ENCODE results near the gene STX17.

Gene STX17

DNA sequence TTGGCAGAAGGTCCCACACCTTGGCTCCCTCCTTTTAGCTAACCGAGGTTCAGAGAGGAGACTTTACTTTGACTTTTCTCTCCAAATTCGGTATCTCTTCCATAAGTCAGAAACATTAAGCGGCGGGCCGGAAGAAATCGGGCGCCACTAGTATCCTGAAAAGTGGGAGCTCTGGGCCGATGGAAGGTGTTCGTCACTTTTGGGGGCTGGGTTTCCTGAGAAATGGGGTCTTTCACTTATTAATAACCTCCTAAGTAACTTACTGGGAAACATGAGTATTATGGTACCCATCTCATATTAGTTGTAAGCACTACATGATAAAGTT, 716 bp downstream of the STX17 start:
- TF ChIP-seq OSR1 (CRISPR knock-in tag; IDR thresholded peaks at IDR 0.05) (no peak), CSDC2 (CRISPR knock-in tag; IDR thresholded peaks at IDR 0.05) (no peak), ZC3H10 (CRISPR knock-in tag; IDR thresholded peaks at IDR 0.05) (no peak), RARB (CRISPR knock-in tag; IDR thresholded peaks at IDR 0.05) (no peak), ZNF70 (CRISPR knock-in tag; IDR thresholded peaks at IDR 0.05) (no peak), TOX (CRISPR knock-in tag; IDR thresholded peaks at IDR 0.05; ENCODE audit: borderline replicate concordance) (no peak), ISL1 (CRISPR knock-in tag; IDR thresholded peaks at IDR 0.05) (no peak), ZNF565 (CRISPR knock-in tag; conservative IDR thresholded peaks at IDR 0.05; ENCODE audit: low read depth) (no peak), TCF4 (CRISPR knock-in tag; IDR thresholded peaks at IDR 0.05; ENCODE audit: borderline replicate concordance) (no peak)
- TF ChIP-seq, protein P1, sequence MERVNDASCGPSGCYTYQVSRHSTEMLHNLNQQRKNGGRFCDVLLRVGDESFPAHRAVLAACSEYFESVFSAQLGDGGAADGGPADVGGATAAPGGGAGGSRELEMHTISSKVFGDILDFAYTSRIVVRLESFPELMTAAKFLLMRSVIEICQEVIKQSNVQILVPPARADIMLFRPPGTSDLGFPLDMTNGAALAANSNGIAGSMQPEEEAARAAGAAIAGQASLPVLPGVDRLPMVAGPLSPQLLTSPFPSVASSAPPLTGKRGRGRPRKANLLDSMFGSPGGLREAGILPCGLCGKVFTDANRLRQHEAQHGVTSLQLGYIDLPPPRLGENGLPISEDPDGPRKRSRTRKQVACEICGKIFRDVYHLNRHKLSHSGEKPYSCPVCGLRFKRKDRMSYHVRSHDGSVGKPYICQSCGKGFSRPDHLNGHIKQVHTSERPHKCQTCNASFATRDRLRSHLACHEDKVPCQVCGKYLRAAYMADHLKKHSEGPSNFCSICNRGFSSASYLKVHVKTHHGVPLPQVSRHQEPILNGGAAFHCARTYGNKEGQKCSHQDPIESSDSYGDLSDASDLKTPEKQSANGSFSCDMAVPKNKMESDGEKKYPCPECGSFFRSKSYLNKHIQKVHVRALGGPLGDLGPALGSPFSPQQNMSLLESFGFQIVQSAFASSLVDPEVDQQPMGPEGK (CRISPR knock-in tag; IDR thresholded peaks at IDR 0.05; ENCODE audit: borderline replicate concordance): no peak
- TF ChIP-seq, protein P2, sequence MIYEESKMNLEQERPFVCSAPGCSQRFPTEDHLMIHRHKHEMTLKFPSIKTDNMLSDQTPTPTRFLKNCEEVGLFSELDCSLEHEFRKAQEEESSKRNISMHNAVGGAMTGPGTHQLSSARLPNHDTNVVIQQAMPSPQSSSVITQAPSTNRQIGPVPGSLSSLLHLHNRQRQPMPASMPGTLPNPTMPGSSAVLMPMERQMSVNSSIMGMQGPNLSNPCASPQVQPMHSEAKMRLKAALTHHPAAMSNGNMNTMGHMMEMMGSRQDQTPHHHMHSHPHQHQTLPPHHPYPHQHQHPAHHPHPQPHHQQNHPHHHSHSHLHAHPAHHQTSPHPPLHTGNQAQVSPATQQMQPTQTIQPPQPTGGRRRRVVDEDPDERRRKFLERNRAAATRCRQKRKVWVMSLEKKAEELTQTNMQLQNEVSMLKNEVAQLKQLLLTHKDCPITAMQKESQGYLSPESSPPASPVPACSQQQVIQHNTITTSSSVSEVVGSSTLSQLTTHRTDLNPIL (CRISPR knock-in tag; IDR thresholded peaks at IDR 0.05; ENCODE audit: low read depth): no peak
- ATAC-seq: peak; percentile 28; the same call in 2 of the 3 replicates

GRCh38 chr9:99911600-99911999, 5.1 kb downstream of the STX17 start:
- no peak for TF ChIP-seq PPARA (CRISPR knock-in tag; IDR thresholded peaks at IDR 0.05; ENCODE audit: borderline replicate concordance)
- no peak for TF ChIP-seq ZFP30 (CRISPR knock-in tag; IDR thresholded peaks at IDR 0.05)
- TF ChIP-seq, protein P2 (CRISPR knock-in tag; IDR thresholded peaks at IDR 0.05; ENCODE audit: low read depth): no peak
- no peak for TF ChIP-seq RARB (CRISPR knock-in tag; IDR thresholded peaks at IDR 0.05)
- no peak for TF ChIP-seq GLIS3 (CRISPR knock-in tag; IDR thresholded peaks at IDR 0.05)
- TF ChIP-seq, protein P3, sequence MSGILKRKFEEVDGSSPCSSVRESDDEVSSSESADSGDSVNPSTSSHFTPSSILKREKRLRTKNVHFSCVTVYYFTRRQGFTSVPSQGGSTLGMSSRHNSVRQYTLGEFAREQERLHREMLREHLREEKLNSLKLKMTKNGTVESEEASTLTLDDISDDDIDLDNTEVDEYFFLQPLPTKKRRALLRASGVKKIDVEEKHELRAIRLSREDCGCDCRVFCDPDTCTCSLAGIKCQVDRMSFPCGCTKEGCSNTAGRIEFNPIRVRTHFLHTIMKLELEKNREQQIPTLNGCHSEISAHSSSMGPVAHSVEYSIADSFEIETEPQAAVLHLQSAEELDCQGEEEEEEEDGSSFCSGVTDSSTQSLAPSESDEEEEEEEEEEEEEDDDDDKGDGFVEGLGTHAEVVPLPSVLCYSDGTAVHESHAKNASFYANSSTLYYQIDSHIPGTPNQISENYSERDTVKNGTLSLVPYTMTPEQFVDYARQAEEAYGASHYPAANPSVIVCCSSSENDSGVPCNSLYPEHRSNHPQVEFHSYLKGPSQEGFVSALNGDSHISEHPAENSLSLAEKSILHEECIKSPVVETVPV (CRISPR knock-in tag; IDR thresholded peaks at IDR 0.05): no peak
- ATAC-seq: no peak

GRCh38 chr9:99916650-99917049, 10.2 kb downstream of the STX17 start:
- TF ChIP-seq TCF4 (CRISPR knock-in tag; IDR thresholded peaks at IDR 0.05; ENCODE audit: borderline replicate concordance) (no peak), ZNF565 (CRISPR knock-in tag; conservative IDR thresholded peaks at IDR 0.05; ENCODE audit: low read depth) (no peak), ISL1 (CRISPR knock-in tag; IDR thresholded peaks at IDR 0.05) (no peak), TSHZ2 (CRISPR knock-in tag; IDR thresholded peaks at IDR 0.05) (no peak), ARNTL (CRISPR knock-in tag; IDR thresholded peaks at IDR 0.05; ENCODE audit: borderline replicate concordance, low read depth) (no peak), ZFP3 (CRISPR knock-in tag; IDR thresholded peaks at IDR 0.05) (no peak), ZFP30 (CRISPR knock-in tag; IDR thresholded peaks at IDR 0.05) (no peak)
- no peak for ATAC-seq

- no peak for TF ChIP-seq TSHZ2 (CRISPR knock-in tag; IDR thresholded peaks at IDR 0.05)
- ATAC-seq: no peak
Measured at GRCh38 chr9:99918134-99918533, 11.7 kb downstream of the STX17 start.

Data from SK-N-SH treated with all-trans-retinoic acid at 6 μM for 48 hours (cell line).